Measurements from ENCODE around the gene EMC10. TPM values are rescaled to one million over a fixed set of nuclear protein-coding genes. Genes with fewer than 3 reads are reported as not detected.

Gene EMC10
- total RNA-seq, 1 experiment from 2014 or later = 109 TPM

DNA sequence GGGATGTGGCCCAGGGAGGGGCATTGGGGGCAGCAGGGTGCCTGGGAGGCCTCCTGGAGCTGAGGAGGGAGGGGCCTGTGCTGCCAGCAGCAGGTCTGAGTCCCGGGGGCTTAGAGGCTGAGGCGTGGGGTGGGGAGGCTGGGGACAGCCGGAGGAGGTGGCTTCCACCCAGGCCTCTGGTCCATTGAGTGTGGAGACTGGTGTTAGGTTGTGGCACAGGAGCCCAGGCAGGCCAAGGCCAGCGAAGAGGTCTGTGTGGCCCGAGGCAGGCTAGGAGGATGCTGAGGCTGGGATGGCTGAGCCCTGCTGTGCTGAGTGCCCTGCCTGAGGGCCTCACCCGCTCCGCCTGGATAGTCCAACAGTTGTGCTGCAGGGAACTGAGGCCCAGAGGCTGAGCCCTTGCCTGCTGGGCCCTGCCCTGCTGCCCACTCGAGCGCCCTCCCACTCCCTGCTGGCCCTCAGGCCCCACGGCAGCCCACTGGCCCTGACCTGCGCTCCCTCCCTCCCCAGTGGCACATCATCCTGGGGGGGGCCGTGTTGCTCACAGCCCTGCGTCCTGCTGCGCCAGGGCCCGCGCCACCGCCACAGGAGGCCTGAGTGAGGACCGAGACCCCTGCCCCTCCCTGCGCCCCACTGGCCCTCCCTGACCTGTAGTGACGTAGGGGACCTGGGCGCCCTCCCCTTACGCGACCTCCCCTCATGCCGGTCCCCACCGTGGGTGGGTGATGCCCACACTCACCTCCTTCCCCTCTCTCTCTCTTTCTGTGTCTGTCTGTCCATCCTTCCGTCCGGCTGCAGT lies 5.2 kb downstream of the EMC10 start:
- Histone ChIP-seq H3K23ac (ENCODE audit: insufficient read length, low read depth, low read length) (no peak overlapping the region), H3K23me2 (ENCODE audit: insufficient read length, low read depth, low read length, poor library complexity, severe bottlenecking) (no peaks in the 10 kb centered on the region), H3K27me3 (ENCODE audit: insufficient read depth, low read length) (no peaks in the 10 kb centered on the region), H2AK5ac (ENCODE audit: insufficient read length, low read length) (no peak overlapping the region), H2BK12ac (ENCODE audit: insufficient read length, low read depth, low read length) (no peak overlapping the region), H3K4me2 (ENCODE audit: insufficient read depth, insufficient read length, low read length) (no peak overlapping the region), H3K27ac (ENCODE audit: insufficient read length, low read depth, low read length) (no peak overlapping the region), H3K4me1 (ENCODE audit: insufficient read depth, low read length) (peaks cover 4% of the 10 kb centered on the region; the same call in 1 of the 2 replicates), H2BK5ac (ENCODE audit: insufficient read length, low read length) (no peak overlapping the region), H4K8ac (replicated peaks; ENCODE audit: insufficient read length, low read depth, low read length) (no peak overlapping the region), H3K14ac (ENCODE audit: insufficient read depth, low read length) (no peak overlapping the region), H2BK15ac (ENCODE audit: low read depth, low read length) (no peak overlapping the region), H3K79me1 (ENCODE audit: insufficient read depth, low read depth, low read length, poor library complexity, severe bottlenecking) (peaks cover 9% of the 10 kb centered on the region), H2BK120ac (ENCODE audit: low read depth, low read length, poor library complexity, severe bottlenecking) (no peak overlapping the region), H3K9ac (ENCODE audit: extremely low read depth, insufficient read length, low read length) (no peak overlapping the region), H4K91ac (ENCODE audit: insufficient read length, low read depth, low read length) (no peak overlapping the region), H4K5ac (ENCODE audit: insufficient read length, low read depth, low read length) (no peak overlapping the region), H2AFZ (ENCODE audit: low read length) (no peak overlapping the region), H2BK20ac (ENCODE audit: low read depth, low read length, poor library complexity, severe bottlenecking) (no peak overlapping the region), H3K56ac (ENCODE audit: insufficient read length, low read depth, low read length) (no peak overlapping the region), H3K4ac (ENCODE audit: low read depth, low read length) (no peak overlapping the region), H4K20me1 (ENCODE audit: control insufficient read depth, insufficient read depth, insufficient read length) (no peaks in the 10 kb centered on the region), H3K79me2 (ENCODE audit: insufficient read depth, low read length) (peaks cover 5% of the 10 kb centered on the region; the same call in 1 of the 2 replicates), H3K9me3 (ENCODE audit: control insufficient read depth, low read depth, low read length) (peaks cover 13% of the 10 kb centered on the region), H3T11ph (ENCODE audit: low read length) (no peak overlapping the region), H3K18ac (ENCODE audit: insufficient read length, low read depth, low read length) (no peak overlapping the region)
- no peak for DNase-seq
- Mint-ChIP-seq H3K36me3 (ENCODE audit: insufficient read depth in 1 of 3, low read depth in 3 of 3) (peaks cover 60 to 75% (median 73%) of the 10 kb centered on the region in 3 experiments), H3K9me3 (peaks cover 29 to 42% of the 10 kb centered on the region in 2 experiments), H3K27ac (no peak overlapping the region), H3K27me3 (ENCODE audit: low read depth) (peaks cover 17% of the 10 kb centered on the region), H3K4me3 (no peak overlapping the region), H3K4me1 (peaks cover 8 to 16% of the 10 kb centered on the region in 2 experiments)
- TF ChIP-seq, protein P1, sequence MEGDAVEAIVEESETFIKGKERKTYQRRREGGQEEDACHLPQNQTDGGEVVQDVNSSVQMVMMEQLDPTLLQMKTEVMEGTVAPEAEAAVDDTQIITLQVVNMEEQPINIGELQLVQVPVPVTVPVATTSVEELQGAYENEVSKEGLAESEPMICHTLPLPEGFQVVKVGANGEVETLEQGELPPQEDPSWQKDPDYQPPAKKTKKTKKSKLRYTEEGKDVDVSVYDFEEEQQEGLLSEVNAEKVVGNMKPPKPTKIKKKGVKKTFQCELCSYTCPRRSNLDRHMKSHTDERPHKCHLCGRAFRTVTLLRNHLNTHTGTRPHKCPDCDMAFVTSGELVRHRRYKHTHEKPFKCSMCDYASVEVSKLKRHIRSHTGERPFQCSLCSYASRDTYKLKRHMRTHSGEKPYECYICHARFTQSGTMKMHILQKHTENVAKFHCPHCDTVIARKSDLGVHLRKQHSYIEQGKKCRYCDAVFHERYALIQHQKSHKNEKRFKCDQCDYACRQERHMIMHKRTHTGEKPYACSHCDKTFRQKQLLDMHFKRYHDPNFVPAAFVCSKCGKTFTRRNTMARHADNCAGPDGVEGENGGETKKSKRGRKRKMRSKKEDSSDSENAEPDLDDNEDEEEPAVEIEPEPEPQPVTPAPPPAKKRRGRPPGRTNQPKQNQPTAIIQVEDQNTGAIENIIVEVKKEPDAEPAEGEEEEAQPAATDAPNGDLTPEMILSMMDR (conservative IDR thresholded peaks at IDR 0.05) = no peak
- no CpG with 5 or more reads among the region's 27 CpGs for WGBS (ENCODE audit: extremely low coverage, insufficient read length, low lambda C conversion rate)
